Measurements from ENCODE around the gene THSD4. TPM values are rescaled to one million over a fixed set of nuclear protein-coding genes. Genes with fewer than 3 reads are reported as not detected.

Gene THSD4
- total RNA-seq, 1 experiment from 2014 or later: 0.29 TPM

DNA sequence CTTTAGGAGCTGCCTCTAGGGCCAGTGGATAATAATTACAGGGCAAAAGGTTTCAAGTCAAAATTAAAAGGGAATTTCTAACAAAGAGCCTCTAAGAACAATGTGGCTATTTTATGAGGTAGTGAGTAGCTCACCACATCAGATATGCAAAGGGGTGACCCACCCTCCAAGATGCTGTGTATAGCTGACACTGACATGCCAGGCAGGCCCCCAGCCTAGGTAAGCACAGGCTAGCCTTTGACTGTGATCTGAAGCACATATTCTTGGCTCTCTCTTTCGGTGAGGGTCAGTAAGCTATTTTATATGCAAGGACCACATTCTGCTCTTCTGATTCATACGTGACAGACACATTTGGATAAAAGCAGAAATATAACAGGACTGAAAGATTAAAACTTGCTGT, 2.8 kb upstream of the THSD4 start:
- TF ChIP-seq, protein P1, sequence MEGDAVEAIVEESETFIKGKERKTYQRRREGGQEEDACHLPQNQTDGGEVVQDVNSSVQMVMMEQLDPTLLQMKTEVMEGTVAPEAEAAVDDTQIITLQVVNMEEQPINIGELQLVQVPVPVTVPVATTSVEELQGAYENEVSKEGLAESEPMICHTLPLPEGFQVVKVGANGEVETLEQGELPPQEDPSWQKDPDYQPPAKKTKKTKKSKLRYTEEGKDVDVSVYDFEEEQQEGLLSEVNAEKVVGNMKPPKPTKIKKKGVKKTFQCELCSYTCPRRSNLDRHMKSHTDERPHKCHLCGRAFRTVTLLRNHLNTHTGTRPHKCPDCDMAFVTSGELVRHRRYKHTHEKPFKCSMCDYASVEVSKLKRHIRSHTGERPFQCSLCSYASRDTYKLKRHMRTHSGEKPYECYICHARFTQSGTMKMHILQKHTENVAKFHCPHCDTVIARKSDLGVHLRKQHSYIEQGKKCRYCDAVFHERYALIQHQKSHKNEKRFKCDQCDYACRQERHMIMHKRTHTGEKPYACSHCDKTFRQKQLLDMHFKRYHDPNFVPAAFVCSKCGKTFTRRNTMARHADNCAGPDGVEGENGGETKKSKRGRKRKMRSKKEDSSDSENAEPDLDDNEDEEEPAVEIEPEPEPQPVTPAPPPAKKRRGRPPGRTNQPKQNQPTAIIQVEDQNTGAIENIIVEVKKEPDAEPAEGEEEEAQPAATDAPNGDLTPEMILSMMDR (IDR thresholded peaks at IDR 0.05; ENCODE audit: insufficient read depth in 1 of 2, low read depth in 1 of 2, low read length in 1 of 2, severe bottlenecking in 1 of 2, unreplicated experiment in 1 of 2): no peak
- no peaks in the 10 kb centered on the region for H3K36me3 Mint-ChIP-seq (ENCODE audit: insufficient read depth, unreplicated experiment)
- no peak overlapping the region for H3K27ac Mint-ChIP-seq (ENCODE audit: unreplicated experiment)
- intact Hi-C loops (cut with micrococcal nuclease; ENCODE audit: unreplicated experiment): loop anchor here (10.0 kb wide), 1 partner anchor 692 kb away; no protein-coding TSS in a partner anchor
- ChIA-PET CTCF (no interaction called here), POLR2A (no interaction called here)
- no peak for DNase-seq
- Histone ChIP-seq H3K9me3 (no peaks in the 10 kb centered on the region), H3K27me3 (replicated peaks; ENCODE audit: control insufficient read depth, insufficient read depth, low read length) (no peaks in the 10 kb centered on the region), H3K4me3 (ENCODE audit: low read depth, low read length) (no peak overlapping the region), H3K36me3 (ENCODE audit: control insufficient read depth, insufficient read depth, low read length) (no peaks in the 10 kb centered on the region), H3K4me1 (no peaks in the 10 kb centered on the region; the same call in 1 of the 2 replicates)
- peaks cover 9% of the 10 kb centered on the region for H3K4me1 Mint-ChIP-seq (ENCODE audit: low read depth, unreplicated experiment)
- peaks cover 10% of the 10 kb centered on the region for H3K27me3 Mint-ChIP-seq (ENCODE audit: insufficient read depth, unreplicated experiment)
- no TSS peak for BruUV-seq (replicated peaks)
- H3K4me3 Mint-ChIP-seq (ENCODE audit: unreplicated experiment): no peak overlapping the region
- H3K9me3 Mint-ChIP-seq (ENCODE audit: unreplicated experiment): no peaks in the 10 kb centered on the region

DNA sequence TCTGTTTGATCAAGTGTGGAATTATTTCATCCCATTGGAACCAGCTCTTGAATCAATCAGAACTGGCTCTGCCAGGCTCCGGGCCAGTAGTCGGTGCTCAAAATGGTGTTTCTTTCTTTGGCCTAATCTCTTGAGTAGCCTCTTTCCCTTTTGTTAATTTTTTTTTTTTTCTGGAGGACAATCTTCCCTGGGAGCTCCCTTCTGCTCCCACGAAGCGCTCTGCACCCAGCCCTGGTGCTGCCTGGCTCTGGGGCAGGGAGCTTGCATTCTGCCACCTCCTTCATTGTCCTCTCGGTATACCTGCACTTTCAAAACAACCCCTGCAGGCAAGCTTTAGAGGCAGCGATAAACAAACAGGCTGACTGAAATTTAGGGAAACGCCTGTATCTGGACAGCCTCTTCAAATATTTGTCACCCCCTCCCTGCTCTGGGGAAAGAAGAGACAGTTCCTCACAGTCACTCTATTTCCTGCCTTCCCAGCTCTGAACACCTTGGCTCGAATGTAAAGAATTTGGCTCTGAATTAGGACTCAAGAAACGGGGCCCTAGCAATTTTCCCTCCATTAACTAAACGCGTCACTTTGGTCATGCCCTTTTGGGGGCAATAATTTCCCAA, 1.1 kb upstream of the THSD4 start:
- no peak overlapping the region for H3K4me3 ChIP-seq (ENCODE audit: low read depth, low read length)

DNA sequence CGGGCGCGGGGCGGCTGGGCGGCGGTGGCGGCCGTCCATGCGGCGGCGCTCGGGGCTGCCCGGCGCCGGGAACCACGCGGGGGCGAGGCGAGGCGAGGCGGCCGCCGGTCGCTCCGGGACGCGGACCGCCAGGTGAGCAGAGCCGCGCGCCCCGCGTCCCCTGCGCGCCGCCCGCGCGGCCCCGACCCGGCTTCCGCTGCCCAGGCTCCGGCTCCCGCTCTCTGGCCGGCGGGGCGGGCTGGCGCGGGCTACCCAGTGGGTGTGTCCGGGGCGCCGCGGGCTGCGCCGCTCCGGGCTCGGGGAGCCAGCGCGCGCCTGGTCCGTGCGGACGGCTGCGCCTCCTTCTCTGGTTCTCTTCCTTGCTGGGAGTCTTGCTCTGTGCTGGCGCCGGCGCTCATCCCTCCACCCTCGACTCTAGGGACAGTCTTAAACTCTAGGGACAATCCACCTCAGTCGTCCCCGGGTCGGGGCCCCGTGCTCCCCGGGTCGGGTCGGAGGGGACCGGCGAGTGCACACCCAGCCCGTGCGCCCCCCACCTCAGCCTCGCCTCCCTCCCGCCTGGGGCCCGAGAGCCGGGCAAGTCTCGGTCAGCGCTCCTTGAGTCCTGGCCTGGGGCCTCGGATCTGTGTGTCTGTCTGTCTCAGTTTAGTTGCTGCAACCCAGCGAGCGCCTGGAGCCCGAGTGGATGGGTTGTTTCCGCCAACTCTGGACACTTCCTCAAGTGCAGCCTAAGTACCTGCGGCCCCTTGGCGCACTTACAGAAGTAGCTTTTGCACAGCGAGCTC, 488 bp downstream of the THSD4 start:
- H3K27me3 Mint-ChIP-seq (ENCODE audit: insufficient read depth, unreplicated experiment): peaks cover 19% of the 10 kb centered on the region
- no TSS peak for BruUV-seq (replicated peaks)
- no peak overlapping the region for H3K27ac Mint-ChIP-seq (ENCODE audit: unreplicated experiment)
- Histone ChIP-seq H3K9me3 (no peaks in the 10 kb centered on the region), H3K4me1 (no peaks in the 10 kb centered on the region; the same call in 1 of the 2 replicates), H3K36me3 (ENCODE audit: control insufficient read depth, insufficient read depth, low read length) (no peaks in the 10 kb centered on the region), H3K4me3 (ENCODE audit: low read depth, low read length) (peak overlapping the region; percentile 38), H3K27me3 (replicated peaks; ENCODE audit: control insufficient read depth, insufficient read depth, low read length) (peaks cover 1% of the 10 kb centered on the region; the same call in 1 of the 2 replicates)
- peak overlapping the region; percentile 74 for H3K4me3 Mint-ChIP-seq (ENCODE audit: unreplicated experiment)
- CTCF ChIA-PET: interaction anchor here (1.8 kb wide), 1 partner anchor 324 kb away, joined by 8 read pairs; no protein-coding TSS in a partner anchor
- intact Hi-C loops (cut with micrococcal nuclease; ENCODE audit: unreplicated experiment): loop anchor here (1.0 to 10.0 kb wide), 2 partner anchors 325 to 689 kb away; no protein-coding TSS in a partner anchor
- POLR2A ChIA-PET: no interaction called here
- peak in 1 of 2 experiments; percentile 52 for DNase-seq
- no peaks in the 10 kb centered on the region for H3K36me3 Mint-ChIP-seq (ENCODE audit: insufficient read depth, unreplicated experiment)
- H3K9me3 Mint-ChIP-seq (ENCODE audit: unreplicated experiment): no peaks in the 10 kb centered on the region
- TF ChIP-seq, protein P1 (IDR thresholded peaks at IDR 0.05; ENCODE audit: insufficient read depth in 1 of 2, low read depth in 1 of 2, low read length in 1 of 2, severe bottlenecking in 1 of 2, unreplicated experiment in 1 of 2): no peak
- H3K4me1 Mint-ChIP-seq (ENCODE audit: low read depth, unreplicated experiment): peaks cover 5% of the 10 kb centered on the region

More for the DNA sequence above, 1.1 kb upstream of the THSD4 start:
- intact Hi-C loops (cut with micrococcal nuclease; ENCODE audit: unreplicated experiment): loop anchor here (10.0 kb wide), 1 partner anchor 691 kb away; no protein-coding TSS in a partner anchor
- peaks cover 1% of the 10 kb centered on the region; the same call in 1 of the 2 replicates for H3K27me3 ChIP-seq (replicated peaks; ENCODE audit: control insufficient read depth, insufficient read depth, low read length)
- H3K9me3 ChIP-seq: no peaks in the 10 kb centered on the region
- no peaks in the 10 kb centered on the region for H3K36me3 Mint-ChIP-seq (ENCODE audit: insufficient read depth, unreplicated experiment)
- ChIA-PET CTCF (no interaction called here), POLR2A (no interaction called here)
- H3K9me3 Mint-ChIP-seq (ENCODE audit: unreplicated experiment): no peaks in the 10 kb centered on the region
- H3K27me3 Mint-ChIP-seq (ENCODE audit: insufficient read depth, unreplicated experiment): peaks cover 19% of the 10 kb centered on the region
- TF ChIP-seq, protein P1 (IDR thresholded peaks at IDR 0.05; ENCODE audit: insufficient read depth in 1 of 2, low read depth in 1 of 2, low read length in 1 of 2, severe bottlenecking in 1 of 2, unreplicated experiment in 1 of 2): no peak
- H3K4me1 Mint-ChIP-seq (ENCODE audit: low read depth, unreplicated experiment): peaks cover 9% of the 10 kb centered on the region
- no peak for DNase-seq
- H3K4me1 ChIP-seq: no peaks in the 10 kb centered on the region; the same call in 1 of the 2 replicates
- no TSS peak for BruUV-seq (replicated peaks)
- H3K36me3 ChIP-seq (ENCODE audit: control insufficient read depth, insufficient read depth, low read length): no peaks in the 10 kb centered on the region
- H3K27ac Mint-ChIP-seq (ENCODE audit: unreplicated experiment): no peak overlapping the region
- H3K4me3 Mint-ChIP-seq (ENCODE audit: unreplicated experiment): no peak overlapping the region
